ENCODE data around the gene TREML2.

Gene TREML2

GRCh38 chr6:41174610-41175009 lies 26.3 kb downstream of the TREML2 start:
- DNase-seq = no peak

GRCh38 chr6:41171908-41172307 lies 29.0 kb downstream of the TREML2 start:
- no peak for DNase-seq

GRCh38 chr6:41170547-41171160 lies 30.3 kb downstream of the TREML2 start:
- no peak for DNase-seq

DNA sequence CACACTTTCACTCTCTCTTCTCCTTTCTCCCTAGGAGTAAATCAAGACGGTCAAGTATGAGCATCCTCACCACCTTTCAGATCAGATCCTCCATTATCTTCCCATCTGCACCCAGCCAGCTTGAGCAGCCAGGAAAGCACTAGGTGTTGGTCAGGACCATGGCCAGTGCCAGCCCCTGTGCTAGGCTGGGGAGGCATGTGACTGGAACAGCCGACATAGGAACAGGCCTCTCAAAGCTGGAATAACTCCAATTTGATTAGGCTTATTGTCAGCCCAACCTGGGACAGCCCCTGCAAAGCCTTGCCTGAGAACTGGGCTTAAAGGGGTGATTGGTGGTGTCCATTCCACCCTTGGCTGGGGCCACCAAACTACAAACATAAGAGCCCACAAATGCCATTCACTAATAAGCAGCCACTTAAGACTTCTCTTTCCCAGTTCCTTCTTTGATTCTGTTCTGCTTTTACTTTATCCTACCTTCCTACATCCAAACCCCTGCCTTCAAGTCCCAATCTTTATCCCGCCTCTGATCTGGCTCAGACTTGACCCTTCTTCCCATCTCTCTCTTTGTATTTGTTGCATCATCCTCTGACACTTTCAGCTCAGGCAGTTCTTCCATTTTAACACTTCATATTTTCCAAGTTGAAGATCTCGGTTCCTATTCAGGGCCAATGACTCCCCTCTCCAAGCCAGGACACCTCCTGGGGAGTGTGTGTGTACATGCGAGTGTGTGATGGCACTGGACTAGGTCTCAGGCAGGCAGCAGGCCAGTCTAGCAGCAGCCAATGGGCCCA lies 33.6 kb downstream of the TREML2 start:
- DNase-seq = no peak

GRCh38 chr6:41164551-41165120 lies 36.3 kb downstream of the TREML2 start:
- DNase-seq = no peak

DNA sequence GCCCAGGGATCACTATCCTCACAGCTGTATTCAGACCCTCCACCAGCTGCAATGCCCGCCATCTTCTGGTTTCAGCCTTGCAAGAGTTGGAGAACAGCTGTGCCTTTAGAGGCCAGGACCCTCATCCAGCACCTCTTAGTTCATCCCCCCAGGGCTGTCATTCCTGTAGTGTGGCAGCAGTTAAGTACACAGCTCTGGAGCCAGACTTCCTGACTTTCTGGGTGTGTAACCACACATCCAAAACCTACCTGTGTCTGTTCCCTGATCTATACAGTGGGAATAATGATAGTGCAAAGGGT lies 37.6 kb downstream of the TREML2 start:
- DNase-seq = no peak

- peak; percentile 14 for DNase-seq
Observed at GRCh38 chr6:41162687-41163418, 38.1 kb downstream of the TREML2 start, which contains the start of gene TREM2. TREM2 (minus strand) TSS chr6:41163116; CDS start chr6:41163082, 34 bp downstream.

DNA sequence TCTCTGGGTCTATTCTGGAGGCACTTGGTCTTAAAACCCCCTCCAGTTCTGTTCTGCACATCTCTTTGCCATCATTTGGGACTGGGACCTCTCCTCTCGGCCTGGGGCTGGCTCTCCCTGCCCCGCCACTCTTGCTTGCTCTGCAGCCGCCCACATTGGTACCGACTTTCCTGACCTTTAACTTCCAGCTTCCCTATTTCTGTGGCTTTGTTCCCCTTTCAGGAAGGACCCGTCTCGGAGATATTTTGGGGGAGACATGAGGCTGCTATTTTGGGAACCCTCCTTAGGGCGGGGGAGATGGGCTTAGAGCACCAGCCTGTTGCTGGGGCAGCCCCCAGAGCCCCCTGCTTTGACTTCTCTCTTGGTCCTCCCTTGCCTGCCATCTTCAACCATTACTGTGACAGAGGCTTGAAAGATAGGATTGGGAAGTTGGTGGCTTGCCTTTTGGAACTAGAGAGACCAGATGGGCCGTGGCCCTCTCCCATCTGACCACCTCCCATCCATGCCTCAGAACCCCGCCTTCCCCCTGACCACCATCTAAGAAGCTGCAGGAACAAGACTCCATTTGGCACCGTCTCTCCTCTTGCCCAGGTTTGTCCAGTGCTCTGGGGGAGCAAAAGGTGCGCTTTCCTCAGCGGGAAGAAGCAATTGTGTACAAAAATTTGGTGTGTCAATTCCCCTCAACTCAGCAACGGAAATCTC lies 38.9 kb downstream of the TREML2 start:
- DNase-seq = no peak

- no peak for DNase-seq
Observed at GRCh38 chr6:41161380-41161779, 39.6 kb downstream of the TREML2 start.

- no peak for DNase-seq
Observed at GRCh38 chr6:41160933-41161332, 40.0 kb downstream of the TREML2 start.

GRCh38 chr6:41159415-41160082 lies 41.4 kb downstream of the TREML2 start:
- no peak for DNase-seq

DNA sequence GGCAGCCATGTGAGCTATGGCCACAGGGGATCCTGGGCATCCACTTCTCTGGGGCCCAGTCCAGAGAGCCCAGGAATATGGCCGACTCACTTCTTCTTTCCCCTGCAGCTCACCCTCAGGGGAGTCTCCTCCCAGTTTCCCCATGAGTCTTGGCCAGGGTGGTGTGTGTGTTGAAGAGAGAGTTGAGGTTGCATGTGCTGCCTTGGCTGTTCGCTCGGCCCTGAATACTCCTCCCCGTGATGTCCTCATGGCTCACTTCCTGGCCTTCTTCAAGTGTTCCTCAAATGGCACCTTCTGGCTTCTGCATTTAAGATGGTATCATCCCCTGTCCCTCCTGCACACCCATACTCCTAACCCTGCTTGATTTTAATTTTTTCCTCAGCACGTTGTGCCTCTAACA lies 43.6 kb downstream of the TREML2 start:
- no peak for DNase-seq

- DNase-seq = no peak
Observed at GRCh38 chr6:41156771-41157170, 44.2 kb downstream of the TREML2 start.

GRCh38 chr6:41156001-41156400 lies 44.9 kb downstream of the TREML2 start:
- no peak for DNase-seq

DNA sequence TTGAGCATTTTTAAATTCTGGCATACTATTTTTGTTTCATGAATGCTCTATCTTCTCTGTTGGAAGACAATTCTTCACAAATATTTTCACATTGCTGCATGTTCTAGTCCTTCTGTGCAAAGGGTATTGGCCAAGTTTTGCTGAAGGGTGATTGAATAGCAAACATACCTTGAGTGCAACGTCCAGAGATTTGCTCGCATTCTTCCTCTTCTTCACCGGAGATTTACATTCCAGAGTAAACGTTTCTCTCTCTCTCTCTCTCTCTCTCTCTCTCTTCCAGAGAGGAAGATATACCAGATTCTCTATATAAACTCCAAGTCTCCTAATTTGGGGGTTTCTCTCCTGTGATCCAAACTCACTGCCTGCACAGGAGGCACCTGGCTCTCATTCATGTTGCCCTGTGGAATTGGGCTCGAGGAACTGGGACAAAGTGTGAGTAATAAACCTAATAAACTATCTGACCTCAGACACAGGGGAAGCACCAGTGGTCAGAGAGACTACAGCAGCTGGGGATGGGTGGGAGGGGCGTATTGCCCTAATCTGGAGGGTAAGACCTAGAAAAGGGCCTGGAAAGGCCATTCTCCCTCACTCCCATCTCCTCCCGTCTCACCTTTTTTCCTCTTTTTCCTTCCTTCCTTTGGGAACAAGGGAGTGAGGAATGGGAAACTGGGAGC lies 45.7 kb downstream of the TREML2 start:
- no peak for DNase-seq

DNA sequence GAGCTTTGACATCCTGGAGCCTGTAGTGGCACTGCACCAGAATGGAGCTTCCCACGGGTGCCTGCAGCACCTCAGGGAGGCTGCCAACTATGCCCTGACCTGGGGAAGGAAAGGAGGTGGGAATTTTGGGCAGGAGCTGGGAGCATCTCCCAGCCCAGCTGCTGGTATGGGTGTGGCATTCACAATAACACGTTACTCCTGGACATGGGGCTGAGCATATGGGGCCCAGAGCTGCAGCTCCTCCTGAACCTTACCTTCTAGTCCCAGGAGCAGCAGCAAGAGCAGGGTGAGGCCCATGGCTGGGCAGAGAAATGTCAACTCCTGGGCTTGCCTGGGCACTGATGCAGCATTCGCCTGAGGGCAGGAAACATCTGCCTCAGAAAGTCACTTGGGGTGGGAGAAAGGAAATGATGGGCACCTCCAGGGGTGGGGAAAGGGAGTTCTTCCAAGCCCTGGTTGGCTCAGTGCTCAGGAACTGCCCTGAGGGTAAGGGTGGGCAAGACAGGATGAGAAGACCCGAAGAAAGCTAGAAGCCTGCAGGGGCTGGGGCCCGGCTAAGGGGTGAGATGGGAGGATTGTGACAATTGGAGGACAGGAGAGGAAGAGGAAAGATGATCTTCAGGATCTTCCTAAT lies 46.8 kb downstream of the TREML2 start, which contains the start of gene TREML1:
TSS of gene TREML1 (minus strand) at position 356 of the 634 bp plus-strand sequence. CDS start at position 297, 59 bp downstream.
- DNase-seq = no peak

- no peak for DNase-seq
Observed at GRCh38 chr6:41153451-41153850, 47.5 kb downstream of the TREML2 start.

DNA sequence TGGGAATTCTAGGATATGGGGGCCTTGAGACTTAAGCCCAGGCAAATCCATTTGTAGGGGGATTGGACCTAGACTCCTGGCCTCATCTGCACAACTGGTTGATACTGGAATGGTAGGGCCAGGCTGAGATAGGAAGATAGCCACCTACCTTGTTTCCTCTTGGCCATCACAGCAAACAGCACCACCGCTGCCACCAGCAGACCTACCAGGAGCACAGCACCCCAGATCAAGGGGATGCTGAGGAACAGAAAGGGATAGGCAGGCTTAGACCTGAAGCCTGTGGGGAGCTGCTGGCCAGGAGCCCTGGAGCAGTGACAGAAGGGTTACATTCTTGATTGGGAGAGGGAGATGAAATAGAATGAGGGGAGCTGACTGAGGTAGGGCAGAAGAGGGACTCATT lies 50.3 kb downstream of the TREML2 start:
- DNase-seq = no peak

- peak; percentile 48 for DNase-seq
Observed at GRCh38 chr6:41147917-41148316, 53.0 kb downstream of the TREML2 start.
